MM.1S (cell line): ENCODE results near the gene KCNA5.

ENCODE experiments used
- EZH2 ChIP-seq: fragments of 300-600 bp; sonication (generic); optimal IDR thresholded peaks from 2 replicates; pipeline ENCODE3; 2017; ENCODE audit warnings: low read depth, mild to moderate bottlenecking, antibody characterized with exemption, low read length, mixed read lengths
- TF ChIP-seq, protein P1 (sequence below): fragments of 300-600 bp; sonication (generic); IDR thresholded peaks from 2 replicates; pipeline ENCODE4 v1.5.1; 2016; ENCODE audit warnings: antibody characterized with exemption, low read length, mixed read lengths

GRCh38 chr12:5052348-5052747, 8.7 kb downstream of the KCNA5 start:
- TF ChIP-seq, protein P1, sequence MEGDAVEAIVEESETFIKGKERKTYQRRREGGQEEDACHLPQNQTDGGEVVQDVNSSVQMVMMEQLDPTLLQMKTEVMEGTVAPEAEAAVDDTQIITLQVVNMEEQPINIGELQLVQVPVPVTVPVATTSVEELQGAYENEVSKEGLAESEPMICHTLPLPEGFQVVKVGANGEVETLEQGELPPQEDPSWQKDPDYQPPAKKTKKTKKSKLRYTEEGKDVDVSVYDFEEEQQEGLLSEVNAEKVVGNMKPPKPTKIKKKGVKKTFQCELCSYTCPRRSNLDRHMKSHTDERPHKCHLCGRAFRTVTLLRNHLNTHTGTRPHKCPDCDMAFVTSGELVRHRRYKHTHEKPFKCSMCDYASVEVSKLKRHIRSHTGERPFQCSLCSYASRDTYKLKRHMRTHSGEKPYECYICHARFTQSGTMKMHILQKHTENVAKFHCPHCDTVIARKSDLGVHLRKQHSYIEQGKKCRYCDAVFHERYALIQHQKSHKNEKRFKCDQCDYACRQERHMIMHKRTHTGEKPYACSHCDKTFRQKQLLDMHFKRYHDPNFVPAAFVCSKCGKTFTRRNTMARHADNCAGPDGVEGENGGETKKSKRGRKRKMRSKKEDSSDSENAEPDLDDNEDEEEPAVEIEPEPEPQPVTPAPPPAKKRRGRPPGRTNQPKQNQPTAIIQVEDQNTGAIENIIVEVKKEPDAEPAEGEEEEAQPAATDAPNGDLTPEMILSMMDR: no peak
- TF ChIP-seq EZH2: no peak
